GM23338 (cell line): ENCODE measurements around the gene KIT. TPM values are rescaled to one million over a fixed set of nuclear protein-coding genes. Genes with fewer than 3 reads are reported as not detected.

Experiments
- ATAC-seq: fragments of 200-7000 bp; cut with Tn5 transposase; 3 replicates; pipeline ENCODE4 v1.9.1; 2020
- DNase-seq: peaks from one replicate; pipeline ENCODE4 v3.0.0-alpha.2; 2015; ENCODE audit warnings: low spot score
- H2AFZ ChIP-seq: fragments of 200-600 bp; sonication (generic); 2 replicates; pipeline ENCODE4 v1.8.0; 2016; ENCODE audit warnings: antibody characterized with exemption, mild to moderate bottlenecking, moderate library complexity
- H3F3A ChIP-seq: fragments of 200-600 bp; sonication (generic); replicated peaks from 2 replicates; pipeline ENCODE4 v1.8.0; 2017; ENCODE audit warnings: antibody characterized with exemption, mixed run types, low read depth
- H3K27ac ChIP-seq: fragments of 200-600 bp; sonication (generic); 2 replicates; pipeline ENCODE4 v1.6.1; 2016; ENCODE audit warnings: low read depth
- H3K27me3 ChIP-seq: fragments of 200-600 bp; sonication (generic); 2 replicates; pipeline ENCODE4 v1.8.0; 2016; ENCODE audit warnings: mild to moderate bottlenecking, mixed run types, moderate library complexity; ENCODE audit not compliant: insufficient read depth
- H3K36me3 ChIP-seq: fragments of 200-600 bp; sonication (generic); 2 replicates; pipeline ENCODE4 v1.8.0; 2016; ENCODE audit warnings: mild to moderate bottlenecking; ENCODE audit not compliant: insufficient read depth
- H3K4me1 ChIP-seq: fragments of 200-600 bp; sonication (generic); 2 replicates; pipeline ENCODE4 v1.8.0; 2016; ENCODE audit warnings: mild to moderate bottlenecking, moderate library complexity; ENCODE audit not compliant: insufficient read depth
- H3K4me2 ChIP-seq: fragments of 200-600 bp; sonication (generic); 2 replicates; pipeline ENCODE4 v1.7.1; 2017; ENCODE audit warnings: mixed run types
- H3K4me3 ChIP-seq: fragments of 200-600 bp; sonication (generic); 2 replicates; pipeline ENCODE4 v1.6.1; 2016; ENCODE audit warnings: mixed run types
- H3K79me2 ChIP-seq: fragments of 200-600 bp; sonication (generic); replicated peaks from 2 replicates; pipeline ENCODE4 v1.8.0; 2017; ENCODE audit warnings: mild to moderate bottlenecking; ENCODE audit not compliant: insufficient read depth
- H3K9me2 ChIP-seq: fragments of 200-600 bp; sonication (generic); 2 replicates; pipeline ENCODE4 v1.8.0; 2017; ENCODE audit not compliant: insufficient read depth
- H4K20me1 ChIP-seq: fragments of 200-600 bp; sonication (generic); replicated peaks from 2 replicates; pipeline ENCODE4 v1.8.0; 2017; ENCODE audit warnings: mild to moderate bottlenecking; ENCODE audit not compliant: insufficient read depth
- H3K27ac Mint-ChIP-seq: 2 replicates; pipeline ENCODE4 v1.8.0; 2020; ENCODE audit warnings: inconsistent platforms, mild to moderate bottlenecking, moderate library complexity, mixed read lengths
- H3K27me3 Mint-ChIP-seq: 3 replicates; pipeline ENCODE4 v1.8.0; 2022; ENCODE audit warnings: low read depth, mild to moderate bottlenecking, moderate library complexity, mixed read lengths, inconsistent platforms; ENCODE audit not compliant: insufficient read depth, poor library complexity
- H3K36me3 Mint-ChIP-seq: 3 replicates; pipeline ENCODE4 v1.8.0; 2021; ENCODE audit warnings: low read depth, mild to moderate bottlenecking, inconsistent platforms, moderate library complexity, mixed read lengths
- H3K4me1 Mint-ChIP-seq: 3 replicates; pipeline ENCODE4 v1.8.0; 2020; ENCODE audit warnings: mild to moderate bottlenecking, inconsistent platforms, mixed read lengths
- H3K4me3 Mint-ChIP-seq: 3 replicates; pipeline ENCODE4 v1.8.0; 2021; ENCODE audit warnings: moderate library complexity, mild to moderate bottlenecking, inconsistent platforms, mixed read lengths
- H3K9me3 Mint-ChIP-seq: 3 replicates; pipeline ENCODE4 v1.8.0; 2020; ENCODE audit warnings: moderate library complexity, mild to moderate bottlenecking, inconsistent platforms, mixed read lengths
- CREB1 ChIP-seq: fragments of 250-450 bp; sonication (Bioruptor Pico); IDR thresholded peaks from 2 replicates; pipeline ENCODE4 v1.5.0; 2020; ENCODE audit warnings: low read depth, mild to moderate bottlenecking, moderate library complexity
- CTCF ChIP-seq, 2 experiments: fragments of 200-600 bp in 1 of 2; sonication (generic) in 1 of 2; conservative IDR thresholded peaks; 2 replicates each; pipeline versions ENCODE4 v1.5.1 to v1.6.1; 2016 to 2017; ENCODE audit warnings: antibody characterized with exemption in 2 of 2, low read depth in 2 of 2, mild to moderate bottlenecking in 2 of 2, moderate library complexity in 1 of 2
- ETS1 ChIP-seq: IDR thresholded peaks from 2 replicates; pipeline ENCODE4 v1.6.1; 2016; ENCODE audit warnings: antibody characterized with exemption
- EZH2 ChIP-seq: fragments of 200-600 bp; sonication (generic); IDR thresholded peaks from one replicate; pipeline ENCODE4 v1.8.0; 2017; ENCODE audit warnings: antibody characterized with exemption, mild to moderate bottlenecking, low read depth; ENCODE audit not compliant: unreplicated experiment
- EZH2phosphoT487 ChIP-seq: fragments of 200-600 bp; sonication (generic); IDR thresholded peaks from one replicate; pipeline ENCODE4 v1.8.1; 2018; ENCODE audit warnings: antibody characterized with exemption; ENCODE audit not compliant: unreplicated experiment
- NANOG ChIP-seq: IDR thresholded peaks from 2 replicates; pipeline ENCODE4 v1.6.1; 2016; ENCODE audit warnings: antibody characterized with exemption, borderline replicate concordance
- POLR2AphosphoS5 ChIP-seq: IDR thresholded peaks from 2 replicates; pipeline ENCODE4 v1.6.1; 2016; ENCODE audit warnings: antibody characterized with exemption, low read depth
- STAT1 ChIP-seq: IDR thresholded peaks from one replicate; pipeline ENCODE4 v1.6.1; 2016; ENCODE audit warnings: antibody characterized with exemption; ENCODE audit not compliant: unreplicated experiment
- ZNF114 ChIP-seq: fragments of 250-450 bp; sonication (Bioruptor Pico); IDR thresholded peaks from 2 replicates; pipeline ENCODE4 v1.5.0; 2020; ENCODE audit warnings: mild to moderate bottlenecking, moderate library complexity
- ZNF331 ChIP-seq: fragments of 250-450 bp; sonication (Bioruptor Pico); IDR thresholded peaks from 2 replicates; pipeline ENCODE4 v1.5.0; 2020; ENCODE audit warnings: low read depth, mild to moderate bottlenecking, moderate library complexity
- ZNF462 ChIP-seq: fragments of 250-450 bp; sonication (Bioruptor Pico); IDR thresholded peaks from 2 replicates; pipeline ENCODE4 v1.5.0; 2020; ENCODE audit warnings: mild to moderate bottlenecking, moderate library complexity
- polyA plus RNA-seq: library from polyadenylated mRNA; unstranded; fragments of >200 nt; fragmentation: Nextera tagmentation; extraction: Ambion mirVana; gene quantifications from 2 replicates; pipeline ENCODE4 v1.2.1, GENCODE V29; 2016
- total RNA-seq: library from RNA; depleted of rRNA; stranded (reverse); fragments of >200 nt; shearing (Covaris generic); gene quantifications from 2 replicates; pipeline ENCODE4 v1.2.3, GENCODE V29; 2014

The KIT gene
- total and polyA plus RNA-seq, 2 experiments from 2014 or later: 9.0 to 28.4 TPM

- H3K27me3 ChIP-seq: no peaks in the 10 kb centered on the region
- H3F3A ChIP-seq: no peaks in the 10 kb centered on the region
- Mint-ChIP-seq H3K36me3 (no peaks in the 10 kb centered on the region), H3K27me3 (peaks cover 5% of the 10 kb centered on the region), H3K4me3 (no peak overlapping the region), H3K9me3 (no peaks in the 10 kb centered on the region), H3K27ac (no peak overlapping the region), H3K4me1 (peaks cover 7% of the 10 kb centered on the region; the same call in 2 of the 3 replicates)
- H3K4me3 ChIP-seq: no peak overlapping the region
- H3K9me2 ChIP-seq: 0 out of 2 replicates have a peak, but pooled peaks cover 4% of the 10 kb centered on the region
- no peaks in the 10 kb centered on the region for H4K20me1 ChIP-seq
- no peaks in the 10 kb centered on the region for H3K4me1 ChIP-seq
- H3K27ac ChIP-seq: no peak overlapping the region
- DNase-seq: no peak
- H3K4me2 ChIP-seq: no peak overlapping the region
- TF ChIP-seq POLR2AphosphoS5 (no peak), EZH2 (no peak), ZNF331 (CRISPR knock-in tag) (no peak), NANOG (no peak), ZNF462 (no peak), CREB1 (CRISPR knock-in tag) (no peak), CTCF (conservative IDR thresholded peaks at IDR 0.05; ENCODE audit: low read depth in 2 of 2) (no peak), EZH2phosphoT487 (no peak), ZNF114 (no peak), STAT1 (no peak), ETS1 (no peak)
- H3K79me2 ChIP-seq: no peaks in the 10 kb centered on the region
- H3K36me3 ChIP-seq: no peaks in the 10 kb centered on the region
- H2AFZ ChIP-seq: 0 out of 2 replicates have a peak overlapping the region, but pooled peaks have one; percentile 28
- no peak for ATAC-seq
These were observed 22.4 kb upstream of the KIT start for GRCh38 chr4:54635318-54635717.
